Left cardiac atrium (tissue), 4 donors: ENCODE results near the gene NRF1. TPM values are rescaled to one million over a fixed set of nuclear protein-coding genes. Genes with fewer than 3 reads are reported as not detected.

Experiments used
- ATAC-seq, 2 donors: fragments of 200-7000 bp; cut with Tn5 transposase; one replicate each; pipeline ENCODE4 v1.9.1; 2020; ENCODE audit warnings: mild to moderate bottlenecking in 2 of 2, moderate library complexity in 2 of 2
- DNase-seq: peaks from one replicate; pipeline ENCODE4 v3.0.0-alpha.2; 2020
- intact Hi-C, 2 donors: fragments of 100-400 bp; cut with DNase I; formaldehyde crosslinking; loops; one replicate each; pipeline versions ENCODE4 v1.14.1 to v1.15.1; 2022 to 2023
- microRNA-seq, 2 donors: library from miRNA; unstranded; fragments of <30 nt; microRNA quantifications; one replicate each; pipeline ENCODE4 v1.2.0, GENCODE V29; 2020
- total RNA-seq, 2 donors: library from RNA; stranded (reverse); fragmentation: NEBNext Ultra II Directional; extraction: Animal tissue kit (Norgen Biotek cat#: 25700); gene quantifications; one replicate each; pipeline ENCODE4 v1.2.1, GENCODE V29; 2021
- donor health status: DM: no; HTN: yes; CAD: no.
- donor health status: DM: no; HTN: yes; CAD: no; lungs with severe emphysema.
- donor health status: DM: yes; HTN: yes; CAD: no.
- donor health status: Dilated cardiomyopathy.

NRF1 gene
- total RNA-seq, 2 donors from 2014 or later, result 10.0 to 15.4 TPM

- ATAC-seq (no peak), DNase-seq (no peak)
- intact Hi-C loops, result no loop called here
Observed at GRCh38 chr7:129801882-129802281, 190.4 kb downstream of the NRF1 start.

DNA sequence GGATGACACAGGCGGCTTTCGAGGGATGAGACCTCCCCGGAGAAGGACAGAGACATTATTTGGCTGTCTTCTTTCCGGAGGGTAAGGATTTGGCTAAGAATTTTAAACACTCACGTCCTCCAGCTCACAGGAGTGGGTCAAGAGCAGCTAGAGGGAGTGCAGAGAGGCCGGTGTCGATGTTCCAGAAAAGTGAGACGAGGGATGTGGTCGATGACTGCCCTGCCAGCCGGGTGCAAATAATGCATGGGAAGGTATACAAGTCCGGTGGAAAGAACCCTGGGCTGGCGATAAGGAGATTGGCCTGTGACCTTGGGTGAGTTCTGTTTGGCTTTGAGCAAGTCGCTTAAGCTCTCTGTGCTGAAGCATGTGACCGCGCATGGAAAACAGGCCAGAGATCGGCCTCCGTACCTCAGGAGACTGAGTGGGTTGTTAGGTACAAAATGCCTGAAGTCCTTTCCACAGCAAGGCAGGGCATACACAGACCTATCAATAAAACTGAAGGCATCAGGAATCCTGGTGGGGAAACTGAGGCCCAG is 192.1 kb downstream of the NRF1 start:
- DNase-seq (no peak), ATAC-seq (no peak)
- intact Hi-C loops, result no loop called here

- no peak for DNase-seq
- ATAC-seq, result no peak
- intact Hi-C loops, result no loop called here
Observed at GRCh38 chr7:129804111-129804889, 192.8 kb downstream of the NRF1 start.

- DNase-seq, result peak; percentile 34
- intact Hi-C loops, result no loop called here
- peak; percentile 82 to 91 for ATAC-seq
Observed at GRCh38 chr7:129804890-129805719, 193.6 kb downstream of the NRF1 start.

Small RNA genes within 50 kb of the gene (microRNA-seq; reads per million reads assigned to microRNA genes)
- gene MIR182, result 37.3 reads per million in 2 donors
- gene MIR183, result 8.9 to 10.9 reads per million in 2 donors
- gene MIR96, result 0.82 to 1.4 reads per million in 2 donors

Other genes with a start within 250 kb of the NRF1 start
- gene STRIP2, start 177.3 kb upstream of the NRF1 start, total RNA-seq, result 10 to 100 TPM; 12.1 to 15.3 TPM
- not detected for gene SMKR1, start 109.2 kb upstream of the NRF1 start, total RNA-seq